SK-N-SH treated with all-trans-retinoic acid at 6 μM for 48 hours (cell line): ENCODE measurements around the gene GAGE12J.

Source experiments
- CREB5 ChIP-seq: fragments of 250-450 bp; sonication (Bioruptor Pico); IDR thresholded peaks from 2 replicates; pipeline ENCODE4 v1.5.1; 2020; ENCODE audit warnings: low read depth, mild to moderate bottlenecking, moderate library complexity
- ISL1 ChIP-seq: fragments of 250-450 bp; sonication (Bioruptor Pico); IDR thresholded peaks from 2 replicates; pipeline ENCODE4 v2.1.2; 2022; ENCODE audit warnings: mild to moderate bottlenecking, moderate library complexity
- OSR1 ChIP-seq: fragments of 250-450 bp; sonication (Bioruptor Pico); IDR thresholded peaks from 2 replicates; pipeline ENCODE4 v1.8.0; 2022; ENCODE audit warnings: moderate library complexity, mild to moderate bottlenecking, inconsistent platforms
- RARB ChIP-seq: fragments of 250-450 bp; sonication (Bioruptor Pico); IDR thresholded peaks from 2 replicates; pipeline ENCODE4 v1.8.0; 2021; ENCODE audit warnings: mild to moderate bottlenecking, moderate library complexity
- TSHZ2 ChIP-seq: fragments of 250-450 bp; sonication (Bioruptor Pico); IDR thresholded peaks from 2 replicates; pipeline ENCODE4 v1.5.0; 2020; ENCODE audit warnings: mild to moderate bottlenecking, moderate library complexity

GRCh38 chrX:49287665-49288064 is 34.2 kb upstream of the GAGE12J start:
- no peak for TF ChIP-seq OSR1 (CRISPR knock-in tag)
- TF ChIP-seq CREB5 = no peak
- no peak for TF ChIP-seq ISL1
- TF ChIP-seq RARB (CRISPR knock-in tag) = no peak
- no peak for TF ChIP-seq TSHZ2 (CRISPR knock-in tag)
